ENCODE data around the gene NTRK3.

The NTRK3 gene

DNA sequence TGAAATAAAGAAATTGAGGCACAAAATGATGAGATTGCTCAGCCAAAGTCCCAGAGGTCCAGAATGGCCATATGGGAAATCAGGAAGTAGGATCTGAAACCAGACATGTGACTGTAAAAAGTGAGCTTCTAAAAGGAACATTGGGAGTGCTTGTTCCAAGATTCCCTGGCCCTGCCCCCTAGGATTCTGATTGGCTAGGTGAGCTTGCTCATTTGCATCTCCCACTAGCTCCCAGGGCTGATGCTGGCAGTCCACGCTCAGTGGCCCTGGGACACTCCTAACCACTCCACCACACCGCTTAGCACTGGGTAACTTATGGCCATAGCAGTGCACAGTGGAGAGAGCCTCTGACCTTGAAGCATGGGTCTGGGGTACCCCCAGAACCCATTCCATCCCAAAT, 326.7 kb downstream of the NTRK3 start:
- DNase-seq, result no peak

DNA sequence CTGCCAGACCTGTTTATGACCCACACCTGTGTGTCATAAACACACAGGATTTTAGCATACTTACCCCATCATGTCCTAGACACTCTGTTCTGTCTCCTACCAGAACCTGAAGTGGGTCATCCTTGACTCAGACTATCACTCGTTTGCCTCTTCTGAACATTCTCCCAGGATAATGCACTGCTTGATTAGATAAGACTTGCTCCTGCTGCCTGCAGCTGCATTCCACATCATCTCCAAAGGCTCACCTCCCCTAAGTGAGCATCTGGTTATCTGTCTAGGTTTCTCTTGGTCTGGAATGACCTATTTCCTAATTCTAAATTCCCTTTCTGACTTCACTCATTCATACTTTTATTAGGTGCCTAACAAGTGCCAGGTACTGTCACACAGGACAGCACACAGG, 332.1 kb downstream of the NTRK3 start:
- DNase-seq, result no peak

- no peak for DNase-seq
These were observed 337.5 kb downstream of the NTRK3 start for GRCh38 chr15:87919064-87919463.

GRCh38 chr15:87917480-87917879, 339.1 kb downstream of the NTRK3 start:
- DNase-seq, result no peak

DNA sequence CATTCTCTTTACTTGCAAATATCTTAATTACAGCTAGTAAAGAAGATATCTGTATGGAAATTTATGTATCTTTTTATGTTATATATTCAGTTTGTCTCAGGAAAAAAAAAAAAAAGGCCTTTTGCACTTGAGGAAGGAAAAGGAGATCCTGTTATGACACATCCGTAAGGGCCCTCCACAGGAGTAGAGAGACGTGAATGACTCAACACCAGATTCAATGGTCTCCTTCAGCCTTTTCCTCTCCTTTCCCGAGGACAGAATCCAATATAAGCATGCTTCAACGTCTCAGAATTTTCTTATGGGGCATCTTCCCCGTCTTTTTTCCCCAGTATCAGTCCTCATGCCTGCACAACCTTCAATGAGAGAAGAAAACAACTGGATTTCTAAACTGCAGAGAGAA, 340.3 kb downstream of the NTRK3 start:
- DNase-seq, result no peak

- no peak for DNase-seq
These were observed 346.2 kb downstream of the NTRK3 start for GRCh38 chr15:87910301-87910700.

- no peak for DNase-seq
These were observed 348.7 kb downstream of the NTRK3 start for GRCh38 chr15:87907676-87908446.

GRCh38 chr15:87906444-87906843, 350.1 kb downstream of the NTRK3 start:
- no peak for DNase-seq

DNA sequence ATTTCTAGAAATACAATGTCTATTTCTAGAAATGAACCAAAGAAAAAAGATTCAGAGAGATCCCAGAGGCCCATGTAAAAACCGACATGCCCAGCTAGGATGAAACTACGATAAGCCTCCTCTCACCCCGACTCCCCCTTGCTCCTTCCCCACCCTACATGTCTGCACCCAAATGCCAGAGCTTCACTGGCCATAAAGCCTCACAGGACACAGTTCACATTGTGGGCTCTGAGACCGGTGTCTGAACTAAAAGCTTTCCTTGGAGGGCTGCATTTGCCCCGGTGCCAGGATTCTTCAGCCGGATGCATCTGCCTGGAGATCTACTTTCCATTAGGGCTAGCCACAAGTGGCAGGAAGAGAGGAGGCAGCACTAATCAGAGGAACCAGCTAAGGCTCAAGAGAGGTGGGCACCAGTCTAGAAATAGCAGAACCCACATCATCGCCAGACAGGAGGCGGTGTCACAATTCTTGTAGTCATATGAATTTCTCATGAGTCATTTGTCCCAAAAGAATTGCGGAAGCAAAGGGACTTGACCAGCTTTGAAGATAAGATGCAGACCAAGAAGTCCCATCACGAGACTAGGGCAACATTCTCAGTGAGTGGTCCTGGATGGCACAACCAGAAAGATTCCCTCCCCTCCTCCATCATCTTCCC, 353.6 kb downstream of the NTRK3 start:
- DNase-seq, result no peak

DNA sequence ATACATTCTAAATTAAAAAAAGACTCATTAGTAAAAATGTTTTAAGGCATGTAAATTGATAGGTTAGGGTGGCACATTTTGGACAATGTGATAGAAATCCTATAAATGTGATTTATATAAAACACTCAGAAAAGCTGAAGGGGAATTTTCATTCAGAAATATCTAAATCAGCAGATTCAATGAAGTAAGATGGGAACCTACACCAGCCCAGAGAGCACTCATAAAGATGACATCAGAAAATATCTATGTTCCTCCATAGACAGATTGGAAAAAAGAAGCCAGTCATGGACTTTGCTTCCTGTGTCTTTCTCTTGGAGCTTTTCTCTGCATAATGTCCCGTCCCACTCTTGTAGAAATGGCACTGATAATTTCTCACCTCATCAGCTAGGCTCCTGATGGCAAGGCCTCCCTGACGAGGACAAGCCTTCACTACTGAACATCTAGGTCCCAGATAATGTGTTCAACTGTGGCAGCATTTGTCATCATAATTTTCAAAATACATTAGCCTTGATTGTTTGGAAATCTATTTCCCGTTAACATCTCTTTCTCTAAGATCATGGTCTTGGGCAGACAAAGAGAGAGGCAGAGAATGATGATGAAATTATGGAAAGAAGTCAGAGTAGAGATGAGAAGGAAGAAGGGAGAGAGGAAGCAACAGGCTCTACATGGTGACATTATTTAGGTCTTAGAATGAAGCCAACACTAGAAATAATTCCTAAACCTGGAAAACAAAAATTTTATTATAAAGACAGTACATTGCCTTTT, 354.4 kb downstream of the NTRK3 start:
- no peak for DNase-seq

GRCh38 chr15:87901008-87901407, 355.5 kb downstream of the NTRK3 start:
- DNase-seq, result no peak

- DNase-seq, result no peak
These were observed 359.6 kb downstream of the NTRK3 start for GRCh38 chr15:87896936-87897335.

DNA sequence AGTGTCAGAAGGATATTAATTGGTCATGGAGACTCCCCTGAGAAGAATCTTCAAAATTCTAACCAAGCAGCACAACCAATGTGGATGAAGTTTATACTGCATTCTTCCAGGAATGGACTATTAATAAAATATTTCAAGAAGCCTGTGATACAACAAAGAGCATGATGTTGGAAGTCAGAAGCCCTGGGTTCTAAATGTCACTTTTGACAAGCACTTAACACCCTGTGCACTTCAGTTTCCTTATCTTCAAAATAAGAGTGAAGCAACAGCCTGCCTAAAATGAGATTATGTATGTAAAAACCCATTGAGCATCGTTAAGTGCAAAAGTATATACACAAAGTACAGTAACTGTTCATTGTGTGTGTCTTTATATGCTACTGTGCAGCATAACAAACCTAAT, 369.4 kb downstream of the NTRK3 start:
- DNase-seq, result no peak

DNA sequence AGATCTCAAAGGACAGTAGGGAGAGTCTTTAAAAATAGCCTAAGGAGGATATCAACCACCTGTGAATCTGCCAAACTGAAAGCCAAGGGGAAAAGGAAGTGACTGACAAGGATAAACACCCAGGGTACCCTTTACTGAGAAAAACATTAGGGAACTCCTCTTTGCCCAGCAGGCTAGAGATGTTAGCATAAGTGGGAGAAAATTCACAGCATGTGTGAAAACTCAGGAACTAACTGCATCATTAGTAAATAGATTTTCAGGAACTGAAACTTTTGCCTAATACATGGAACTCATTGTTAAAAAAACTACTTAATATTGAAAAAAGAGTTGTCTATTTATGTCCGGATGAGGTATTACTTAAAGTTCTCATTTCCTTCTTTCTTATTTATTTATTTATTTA, 375.5 kb downstream of the NTRK3 start:
- DNase-seq, result no peak

GRCh38 chr15:87877822-87878542, 378.6 kb downstream of the NTRK3 start:
- no peak for DNase-seq

GRCh38 chr15:87877114-87877810, 379.3 kb downstream of the NTRK3 start:
- DNase-seq, result no peak

DNA sequence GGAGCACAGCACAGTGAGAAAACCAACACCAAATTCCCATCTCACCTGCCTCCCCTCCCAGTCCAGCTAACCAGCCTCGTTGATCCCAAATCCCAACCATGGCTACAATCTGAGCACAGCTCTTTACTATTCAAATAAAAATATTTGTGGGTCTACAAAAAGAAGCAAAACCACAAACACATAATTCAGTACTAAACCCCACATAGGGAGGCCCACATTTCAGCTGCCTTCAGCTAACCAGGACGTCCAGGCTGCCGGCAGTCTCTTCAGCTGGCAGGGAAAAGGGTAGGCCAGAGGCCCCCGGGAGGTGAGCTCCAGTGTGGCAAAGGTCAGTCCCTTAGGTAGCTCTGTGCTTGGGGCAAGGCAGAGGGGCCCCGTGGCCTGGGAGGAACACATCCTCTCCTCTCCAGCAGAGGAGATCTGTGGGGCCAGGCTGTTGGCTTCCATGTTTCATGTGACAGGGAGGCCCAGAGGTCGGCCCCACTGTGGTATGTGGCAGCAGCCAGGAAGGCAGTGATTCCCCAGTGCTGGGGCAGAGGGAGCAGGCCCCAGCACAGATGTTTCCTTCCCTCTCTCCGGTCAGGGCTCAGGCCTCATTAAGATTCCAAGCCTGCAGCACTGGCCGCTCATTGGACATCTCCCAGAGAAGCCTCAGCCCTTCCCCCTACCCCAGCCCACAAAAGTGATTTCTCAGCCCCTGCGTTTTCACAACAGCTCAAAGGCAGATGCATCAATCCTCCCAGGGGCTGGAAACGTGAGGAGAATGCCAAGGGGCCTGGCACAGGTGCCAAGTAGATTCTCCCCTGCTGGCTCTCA, 381.4 kb downstream of the NTRK3 start:
- no peak for DNase-seq

GRCh38 chr15:87873516-87873915, 383.0 kb downstream of the NTRK3 start:
- DNase-seq, result no peak

DNA sequence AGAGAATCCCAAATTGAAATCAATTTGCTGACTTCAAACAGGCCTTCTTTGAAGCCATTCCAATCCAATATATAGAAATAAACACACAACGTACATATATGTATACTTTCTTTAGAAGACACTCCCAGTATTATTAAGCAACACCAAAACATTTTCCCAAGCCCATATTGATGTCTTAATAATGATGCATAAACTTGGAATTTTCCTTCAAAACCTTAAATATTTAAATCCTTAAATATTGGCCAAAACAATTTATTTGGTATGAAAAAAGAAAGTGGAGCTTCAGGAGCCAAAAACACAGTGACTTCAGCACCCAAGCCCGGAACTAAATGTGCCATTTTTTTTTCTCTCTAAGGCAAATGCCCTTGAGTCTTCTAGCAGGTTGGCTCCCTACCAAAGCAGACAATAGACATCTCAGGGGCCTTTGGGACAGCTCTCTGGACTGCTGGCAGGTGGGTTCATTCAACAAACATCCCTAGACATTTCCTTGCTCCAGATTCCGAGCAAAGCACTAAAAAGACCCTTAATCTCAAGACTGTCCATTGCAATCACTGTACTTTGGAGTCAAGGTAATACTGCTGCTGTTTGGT, 384.7 kb downstream of the NTRK3 start:
- DNase-seq, result no peak

DNA sequence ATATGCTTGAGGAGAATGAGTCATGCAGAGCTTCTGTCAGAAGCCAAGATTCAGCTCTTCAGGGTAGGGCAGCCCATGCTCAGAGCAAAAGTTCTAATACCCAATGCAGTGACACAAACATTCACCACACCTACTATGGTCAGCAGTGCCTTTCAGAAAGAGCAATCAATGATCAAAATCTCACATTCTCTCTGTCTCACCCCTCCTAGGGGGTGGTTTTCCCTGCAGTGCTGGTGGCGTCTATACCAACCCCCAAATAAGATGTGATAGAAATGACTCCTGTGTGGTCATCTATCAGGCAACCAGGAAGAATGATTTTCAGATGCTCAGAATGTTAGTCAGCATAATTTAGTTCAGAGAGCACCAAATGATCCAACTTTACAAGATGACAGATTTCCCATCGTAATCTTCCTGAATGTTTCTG, 385.3 kb downstream of the NTRK3 start:
- no peak for DNase-seq

DNA sequence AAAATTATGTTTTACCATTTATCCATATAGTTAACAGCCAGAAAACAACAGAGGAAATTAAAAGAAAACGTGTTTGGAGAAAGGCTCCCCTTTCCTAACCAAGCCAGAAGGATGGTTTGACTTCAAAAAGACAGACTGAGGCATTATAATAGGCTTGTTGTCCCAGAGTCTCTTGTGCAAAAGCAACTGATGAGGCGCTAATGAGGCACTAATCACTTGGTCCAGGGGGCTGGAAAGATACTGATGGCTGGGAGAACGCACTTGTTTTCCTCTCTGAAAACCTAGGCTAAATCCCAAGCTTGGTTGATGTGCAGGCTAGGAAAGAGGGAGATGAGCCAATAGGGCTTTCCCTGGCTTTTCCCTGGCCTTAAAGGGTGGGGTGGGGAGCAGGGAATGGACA, 389.6 kb downstream of the NTRK3 start:
- DNase-seq, result no peak
